BJ (cell line): ENCODE results near the gene LAMP1. TPM values are rescaled to one million over a fixed set of nuclear protein-coding genes. Genes with fewer than 3 reads are reported as not detected.
"Not testable (repeated sequence)": the region's sequence is repeated elsewhere in the genome, so short reads cannot be mapped to it uniquely, and the experiment has no call there.

Experiments
- CTCF ChIA-PET: fragments of 350-600 bp; formaldehyde crosslinking; extraction: SDS; loops from one replicate; lab custom pipeline; 2021; ENCODE audit warnings: antibody characterized with exemption, inconsistent platforms; lab: Yijun Ruan, JAX
- POLR2A ChIA-PET: fragments of 300-600 bp; sonication (Branson Sonifier 250); formaldehyde crosslinking; extraction: SDS; loops from one replicate; lab custom pipeline; 2021; ENCODE audit warnings: antibody characterized with exemption; lab: Charles Lee
- DNase-seq: peaks from one replicate; pipeline ENCODE4 v3.0.0-alpha.2; 2011; ENCODE audit warnings: low read depth
- H3K27me3 ChIP-seq: 2 replicates; pipeline ENCODE4 v1.6.0; 2011; ENCODE audit warnings: low read length; ENCODE audit not compliant: control insufficient read depth, insufficient read depth
- H3K36me3 ChIP-seq: 2 replicates; pipeline ENCODE4 v1.5.1; 2011; ENCODE audit warnings: low read length; ENCODE audit not compliant: control insufficient read depth, insufficient read depth
- H3K4me3 ChIP-seq: 2 replicates; pipeline ENCODE4 v1.5.1; 2011; ENCODE audit warnings: low read depth, mild to moderate bottlenecking, control low read depth, low read length
- polyA minus RNA-seq: library from RNA; depleted of rRNA, polyadenylated mRNA; stranded (reverse); fragments of >200 nt; gene quantifications from 2 replicates; pipeline ENCODE4 v1.2.3, GENCODE V29; 2011; rRNA and poly(A)+ RNA removed
- polyA plus RNA-seq: library from polyadenylated mRNA; depleted of rRNA; stranded (reverse); fragments of >200 nt; gene quantifications from 2 replicates; pipeline ENCODE4 v1.2.3, GENCODE V29; 2011; rRNA removed
- TF ChIP-seq, protein P1 (sequence below): IDR thresholded peaks from 2 replicates; pipeline ENCODE4 v1.5.1; 2011; ENCODE audit warnings: low read depth, mild to moderate bottlenecking, control low read depth, inconsistent platforms, low read length, moderate library complexity; ENCODE audit not compliant: insufficient read depth

Gene LAMP1, protein sequence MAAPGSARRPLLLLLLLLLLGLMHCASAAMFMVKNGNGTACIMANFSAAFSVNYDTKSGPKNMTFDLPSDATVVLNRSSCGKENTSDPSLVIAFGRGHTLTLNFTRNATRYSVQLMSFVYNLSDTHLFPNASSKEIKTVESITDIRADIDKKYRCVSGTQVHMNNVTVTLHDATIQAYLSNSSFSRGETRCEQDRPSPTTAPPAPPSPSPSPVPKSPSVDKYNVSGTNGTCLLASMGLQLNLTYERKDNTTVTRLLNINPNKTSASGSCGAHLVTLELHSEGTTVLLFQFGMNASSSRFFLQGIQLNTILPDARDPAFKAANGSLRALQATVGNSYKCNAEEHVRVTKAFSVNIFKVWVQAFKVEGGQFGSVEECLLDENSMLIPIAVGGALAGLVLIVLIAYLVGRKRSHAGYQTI
- polyA plus RNA-seq (237 and 274 TPM in 2 replicates), polyA minus RNA-seq (73.6 and 74.5 TPM in 2 replicates)

DNA sequence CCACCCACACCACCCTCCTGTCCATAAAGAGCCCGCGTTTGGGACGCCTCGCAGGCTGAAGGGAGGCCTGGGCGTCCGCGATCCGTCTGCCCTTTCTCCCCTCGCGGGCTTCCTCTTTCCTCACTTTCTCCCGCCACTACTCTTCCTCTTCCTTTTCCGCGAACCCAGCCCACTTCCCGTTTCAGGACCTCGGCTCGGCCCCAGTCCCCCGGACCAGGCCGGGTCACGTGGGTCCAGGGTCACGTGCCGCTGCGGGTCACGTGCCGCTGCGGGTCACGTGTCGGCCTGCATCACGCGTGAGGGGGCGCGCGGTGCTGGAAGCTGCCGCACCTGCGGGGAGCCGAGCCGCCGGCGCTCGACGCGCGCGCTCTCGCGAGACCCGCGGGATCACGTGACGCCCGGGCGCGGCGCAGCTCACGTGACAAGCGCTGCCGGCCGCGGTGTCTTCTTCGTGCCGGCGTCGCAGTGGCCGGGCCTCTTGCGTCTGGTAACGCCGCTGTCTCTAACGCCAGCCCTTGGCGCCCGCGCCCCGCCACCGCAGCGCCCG lies at the start of gene LAMP1:
LAMP1 (plus strand) TSS at position 417 of the 547 bp plus-strand sequence. CDS start 196 bp downstream, outside the sequence.
- ChIA-PET POLR2A (no interaction called here), CTCF (no interaction called here)
- TF ChIP-seq, protein P1, sequence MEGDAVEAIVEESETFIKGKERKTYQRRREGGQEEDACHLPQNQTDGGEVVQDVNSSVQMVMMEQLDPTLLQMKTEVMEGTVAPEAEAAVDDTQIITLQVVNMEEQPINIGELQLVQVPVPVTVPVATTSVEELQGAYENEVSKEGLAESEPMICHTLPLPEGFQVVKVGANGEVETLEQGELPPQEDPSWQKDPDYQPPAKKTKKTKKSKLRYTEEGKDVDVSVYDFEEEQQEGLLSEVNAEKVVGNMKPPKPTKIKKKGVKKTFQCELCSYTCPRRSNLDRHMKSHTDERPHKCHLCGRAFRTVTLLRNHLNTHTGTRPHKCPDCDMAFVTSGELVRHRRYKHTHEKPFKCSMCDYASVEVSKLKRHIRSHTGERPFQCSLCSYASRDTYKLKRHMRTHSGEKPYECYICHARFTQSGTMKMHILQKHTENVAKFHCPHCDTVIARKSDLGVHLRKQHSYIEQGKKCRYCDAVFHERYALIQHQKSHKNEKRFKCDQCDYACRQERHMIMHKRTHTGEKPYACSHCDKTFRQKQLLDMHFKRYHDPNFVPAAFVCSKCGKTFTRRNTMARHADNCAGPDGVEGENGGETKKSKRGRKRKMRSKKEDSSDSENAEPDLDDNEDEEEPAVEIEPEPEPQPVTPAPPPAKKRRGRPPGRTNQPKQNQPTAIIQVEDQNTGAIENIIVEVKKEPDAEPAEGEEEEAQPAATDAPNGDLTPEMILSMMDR = no peak
- Histone ChIP-seq H3K36me3 (no peaks in the 10 kb centered on the region), H3K4me3 (peak within 1 kb of the TSS; percentile 65), H3K27me3 (0 out of 2 replicates have a peak, but pooled peaks cover 2% of the 10 kb centered on the region)
- DNase-seq = peak; percentile 63

DNA sequence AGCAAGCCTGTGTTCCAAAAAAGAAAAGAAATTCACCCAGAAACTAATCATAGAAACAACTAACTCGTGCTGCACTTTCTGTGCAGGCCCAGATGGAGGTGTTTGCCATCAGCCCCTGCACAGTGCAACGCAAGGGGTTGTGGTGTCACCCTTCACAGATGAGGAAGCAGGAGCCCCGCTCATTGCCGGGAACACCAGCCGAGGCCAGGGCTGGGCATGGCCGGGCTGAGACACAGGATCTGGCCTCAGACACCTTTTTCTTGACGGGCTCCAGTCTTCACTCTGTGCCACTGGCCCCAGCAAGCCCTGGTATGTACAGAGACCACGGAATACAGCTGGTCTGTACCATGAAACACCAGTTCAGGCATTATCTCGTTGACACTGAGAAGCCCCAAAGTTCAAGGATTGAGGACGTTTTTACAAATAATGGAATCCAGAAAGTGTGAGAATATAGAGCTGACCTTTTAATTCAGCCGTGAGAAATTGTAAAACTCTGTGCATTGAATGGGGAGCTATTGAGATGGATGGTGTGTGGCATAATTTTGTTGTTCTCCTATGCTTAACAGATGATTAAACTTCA lies 44.4 kb upstream of the LAMP1 start:
- no peak for DNase-seq
- no peaks in the 10 kb centered on the region for H3K27me3 ChIP-seq
- TF ChIP-seq, protein P1 = no peak
- CTCF ChIA-PET = no interaction called here
- H3K4me3 ChIP-seq = no peak overlapping the region
- POLR2A ChIA-PET = no interaction called here
- H3K36me3 ChIP-seq = peaks cover 34% of the 10 kb centered on the region

DNA sequence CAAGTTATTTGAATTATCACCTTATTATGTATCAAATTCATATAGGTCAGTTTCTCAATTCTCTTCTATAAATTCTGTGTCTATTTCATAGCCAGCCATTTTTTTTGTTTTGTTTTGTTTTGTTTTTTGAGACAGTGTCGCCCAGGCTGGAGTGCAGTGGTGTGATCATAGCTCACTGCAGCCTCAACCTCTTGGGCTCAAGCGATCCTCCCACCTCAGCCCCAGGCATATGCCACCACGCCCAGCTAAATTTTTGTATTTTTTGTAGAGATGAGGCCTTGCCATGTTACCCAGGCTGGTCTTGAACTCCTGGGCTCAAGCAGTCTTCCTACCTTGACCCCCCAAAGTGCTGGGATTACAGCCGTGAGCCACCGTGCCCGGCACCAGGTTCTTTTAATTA lies 39.1 kb upstream of the LAMP1 start:
- H3K4me3 ChIP-seq, POLR2A ChIA-PET, CTCF ChIA-PET, H3K27me3 ChIP-seq, DNase-seq: not testable (repeated sequence)
- H3K36me3 ChIP-seq = peaks cover 24% of the 10 kb centered on the region

DNA sequence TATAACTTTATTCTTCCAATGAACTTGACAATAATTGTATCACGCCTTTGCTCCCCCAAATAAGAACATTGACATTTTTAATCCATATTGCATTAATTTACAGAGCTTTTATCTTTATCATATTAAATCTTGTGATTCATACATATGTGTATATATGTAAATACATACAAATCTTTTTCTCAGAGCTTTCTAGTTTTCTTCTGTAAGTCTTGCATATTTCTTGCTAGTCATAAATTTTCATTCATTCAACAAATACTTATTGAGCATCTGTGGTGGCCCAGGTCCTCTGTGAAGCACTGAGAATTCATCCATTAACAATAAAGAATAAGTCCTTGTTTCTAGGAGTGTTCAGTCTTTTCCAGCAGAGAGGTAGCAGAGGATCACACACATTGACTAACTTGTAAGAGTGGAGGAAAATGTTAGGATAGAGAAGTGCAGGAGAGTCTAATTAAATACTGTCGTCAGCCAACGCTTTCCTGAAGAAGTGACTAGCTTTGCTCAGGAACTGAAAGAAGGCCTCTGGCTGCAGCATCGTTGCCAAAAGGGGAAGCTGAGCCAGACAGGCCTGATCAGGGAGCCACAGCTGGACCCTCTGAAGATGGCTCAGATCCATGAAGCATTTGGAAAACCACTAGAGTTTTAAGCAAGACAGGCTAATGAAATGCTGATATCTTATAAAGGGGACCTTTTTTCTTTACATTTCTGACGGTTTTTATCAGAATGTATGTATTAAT lies 38.6 kb upstream of the LAMP1 start:
- ChIA-PET CTCF (no interaction called here), POLR2A (no interaction called here)
- TF ChIP-seq, protein P1 = no peak
- no peak overlapping the region for H3K4me3 ChIP-seq
- H3K27me3 ChIP-seq = no peaks in the 10 kb centered on the region
- peaks cover 26% of the 10 kb centered on the region for H3K36me3 ChIP-seq
- no peak for DNase-seq

DNA sequence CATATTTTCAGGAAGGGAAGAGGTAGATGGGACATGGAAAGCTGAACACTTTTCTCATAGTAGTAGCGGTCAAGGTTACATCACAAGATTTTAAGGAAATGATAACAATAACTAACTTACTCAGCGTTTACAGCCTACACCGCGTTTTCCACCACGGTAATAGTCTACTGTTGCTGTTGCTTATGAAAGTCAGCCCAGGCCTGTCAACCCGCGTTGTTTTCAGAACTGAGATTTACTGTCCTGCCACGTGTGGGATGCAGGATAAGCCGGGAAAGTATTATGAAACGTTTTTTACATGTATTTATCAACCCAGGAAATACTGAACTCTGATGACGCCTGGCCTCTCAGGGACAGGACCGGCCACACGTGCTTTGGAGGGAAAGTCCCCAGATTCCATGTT lies 36.0 kb upstream of the LAMP1 start:
- ChIA-PET CTCF (no interaction called here), POLR2A (no interaction called here)

DNA sequence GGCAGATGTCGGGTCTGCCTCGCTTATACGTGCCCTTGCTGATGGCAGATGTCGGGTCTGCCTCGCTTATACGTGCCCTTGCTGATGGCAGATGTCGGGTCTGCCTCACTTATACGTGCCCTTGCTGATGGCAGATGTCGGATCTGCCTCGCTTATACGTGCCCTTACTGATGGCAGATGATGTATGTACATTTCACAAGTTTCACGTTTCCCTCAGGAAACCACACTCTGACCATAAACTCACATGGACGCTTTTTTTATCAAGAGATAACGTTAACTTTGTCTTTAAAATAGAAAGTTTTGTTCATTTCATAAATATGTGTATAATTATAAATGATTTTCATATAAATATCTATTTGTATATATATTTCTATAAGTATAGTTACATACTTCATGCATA lies 34.0 kb upstream of the LAMP1 start:
- CTCF ChIA-PET = interaction anchor here (0.8 to 1.3 kb wide), 3 partner anchors 15 to 228 kb away, joined by 3 to 5 read pairs (median 3); no protein-coding TSS in a partner anchor
- POLR2A ChIA-PET, DNase-seq, H3K4me3 ChIP-seq, H3K27me3 ChIP-seq: not testable (repeated sequence)
- H3K36me3 ChIP-seq = peaks cover 20% of the 10 kb centered on the region

More for the DNA sequence above, 36.0 kb upstream of the LAMP1 start:
- DNase-seq = no peak
- TF ChIP-seq, protein P1 = no peak
- Histone ChIP-seq H3K36me3 (peaks cover 23% of the 10 kb centered on the region), H3K4me3 (no peak overlapping the region), H3K27me3 (no peaks in the 10 kb centered on the region)
